Muscle of arm (tissue), 14 donors: ENCODE results near the gene SPN. TPM values are rescaled to one million over a fixed set of nuclear protein-coding genes. Genes with fewer than 3 reads are reported as not detected.
A peak's percentile ranks its signal among the peaks of the same experiment; 100 is the strongest.
"Not testable (repeated sequence)": the region's sequence is repeated elsewhere in the genome, so short reads cannot be mapped to it uniquely, and the experiment has no call there.

ENCODE experiments used
- DNase-seq: peaks from one replicate; pipeline ENCODE4 v3.0.0-alpha.2; 2013
- long read RNA-seq, 11 donors: transcript quantifications; one replicate each; lab custom pipeline, GENCODE V29; 2026
- polyA plus RNA-seq, 12 donors: library from polyadenylated mRNA; unstranded; fragments of 120-200 nt; gene quantifications; one replicate each; pipeline ENCODE4 v1.2.1, GENCODE V29; 2013; ENCODE audit not compliant: insufficient read length in 12 of 12

The SPN gene
- 1 to 10 TPM in 3 of 12 donors, under 1 TPM in 7, not detected in 2; 0.72 to 8.2 (median 0.88) TPM for polyA plus RNA-seq
- long read RNA-seq, donor 1, transcript SPN-204 (1 exons, 2,077 nt): major isoform, 7 of 7 reads
- long read RNA-seq, donor 1, partial matches to known transcripts: 0 of 7 reads
- long read RNA-seq, donor 1, other reads (novel, unspliced or antisense): 0 of 7 reads
- long read RNA-seq, donor 2, transcript SPN-204 (1 exons, 2,077 nt): major isoform, 5 of 5 reads
- long read RNA-seq, donor 2, partial matches to known transcripts: 0 of 5 reads
- long read RNA-seq, donor 2, other reads (novel, unspliced or antisense): 0 of 5 reads
- long read RNA-seq, donor 3, partial matches to known transcripts: 0 of 1 reads
- long read RNA-seq, donor 3, other reads (novel, unspliced or antisense): 0 of 1 reads
- long read RNA-seq, donor 4: 0 reads
- long read RNA-seq, donor 5, partial matches to known transcripts: 0 of 1 reads
- long read RNA-seq, donor 5, other reads (novel, unspliced or antisense): 0 of 1 reads
- long read RNA-seq, donor 6: 0 reads
- long read RNA-seq, donor 7: 0 reads
- long read RNA-seq, donor 8: 0 reads
- long read RNA-seq, donor 9, partial matches to known transcripts: 0 of 1 reads
- long read RNA-seq, donor 9, other reads (novel, unspliced or antisense): 0 of 1 reads
- long read RNA-seq, donor 10: 0 reads
- long read RNA-seq, donor 11, partial matches to known transcripts: 0 of 1 reads
- long read RNA-seq, donor 11, other reads (novel, unspliced or antisense): 0 of 1 reads

- DNase-seq: no peak
Observed at GRCh38 chr16:29663016-29663806, at the start of gene SPN. Gene SPN (plus strand): TSS chr16:29663247. CDS start chr16:29663729, 482 bp downstream.

- DNase-seq: peak; percentile 57
Observed at GRCh38 chr16:29613307-29614057, 49.6 kb upstream of the SPN start.

- not testable (repeated sequence) for DNase-seq
Observed at GRCh38 chr16:29614691-29615314, 48.2 kb upstream of the SPN start.

- DNase-seq: not testable (repeated sequence)
Observed at GRCh38 chr16:29616127-29616526, 46.9 kb upstream of the SPN start.

- DNase-seq: not testable (repeated sequence)
Observed at GRCh38 chr16:29620591-29620990, 42.5 kb upstream of the SPN start.

- DNase-seq: not testable (repeated sequence)
Observed at GRCh38 chr16:29622738-29623137, 40.3 kb upstream of the SPN start.

GRCh38 chr16:29623253-29623652 lies 39.8 kb upstream of the SPN start:
- DNase-seq: not testable (repeated sequence)

GRCh38 chr16:29625114-29625513 lies 37.9 kb upstream of the SPN start:
- not testable (repeated sequence) for DNase-seq

- not testable (repeated sequence) for DNase-seq
Observed at GRCh38 chr16:29626778-29627331, 36.2 kb upstream of the SPN start.

- DNase-seq: not testable (repeated sequence)
Observed at GRCh38 chr16:29627661-29628075, 35.4 kb upstream of the SPN start.

- not testable (repeated sequence) for DNase-seq
Observed at GRCh38 chr16:29628707-29629106, 34.3 kb upstream of the SPN start.

- not testable (repeated sequence) for DNase-seq
Observed at GRCh38 chr16:29629318-29629717, 33.7 kb upstream of the SPN start.

- not testable (repeated sequence) for DNase-seq
Observed at GRCh38 chr16:29631658-29632057, 31.4 kb upstream of the SPN start.

- DNase-seq: not testable (repeated sequence)
Observed at GRCh38 chr16:29635902-29636301, 27.1 kb upstream of the SPN start.

GRCh38 chr16:29636368-29636767 lies 26.7 kb upstream of the SPN start:
- DNase-seq: not testable (repeated sequence)

GRCh38 chr16:29638751-29639150 lies 24.3 kb upstream of the SPN start:
- DNase-seq: not testable (repeated sequence)

- no peak for DNase-seq
Observed at GRCh38 chr16:29641561-29641960, 21.5 kb upstream of the SPN start.

- no peak for DNase-seq
Observed at GRCh38 chr16:29643596-29643995, 19.5 kb upstream of the SPN start.

GRCh38 chr16:29644338-29644857 lies 18.6 kb upstream of the SPN start:
- DNase-seq: no peak
